ENCODE results near the gene BNIP5.

The BNIP5 gene

GRCh38 chr6:36334832-36335459 is 1.7 kb downstream of the BNIP5 start:
- TF ChIP-seq CTCF (IDR thresholded peaks at IDR 0.05; ENCODE audit: low read depth, low read length, missing control alignments): no peak
- no peak overlapping the region for H3K4me3 ChIP-seq (ENCODE audit: low read depth, low read length)
- DNase-seq (ENCODE audit: low read depth): no peak

- no peak overlapping the region for H3K4me3 ChIP-seq (ENCODE audit: low read depth, low read length)
- DNase-seq (ENCODE audit: low read depth): no peak
- TF ChIP-seq CTCF (IDR thresholded peaks at IDR 0.05; ENCODE audit: low read depth, low read length, missing control alignments): no peak
Measured at GRCh38 chr6:36333931-36334725, 2.6 kb downstream of the BNIP5 start.

GRCh38 chr6:36333171-36333895 is 3.4 kb downstream of the BNIP5 start:
- TF ChIP-seq CTCF (IDR thresholded peaks at IDR 0.05; ENCODE audit: low read depth, low read length, missing control alignments): no peak
- DNase-seq (ENCODE audit: low read depth): no peak
- H3K4me3 ChIP-seq (ENCODE audit: low read depth, low read length): no peak overlapping the region

GRCh38 chr6:36331381-36331780 is 5.3 kb downstream of the BNIP5 start:
- no peak overlapping the region for H3K4me3 ChIP-seq (ENCODE audit: low read depth, low read length)
- TF ChIP-seq CTCF (IDR thresholded peaks at IDR 0.05; ENCODE audit: low read depth, low read length, missing control alignments): no peak
- no peak for DNase-seq (ENCODE audit: low read depth)

GRCh38 chr6:36330366-36330765 is 6.3 kb downstream of the BNIP5 start:
- TF ChIP-seq CTCF (IDR thresholded peaks at IDR 0.05; ENCODE audit: low read depth, low read length, missing control alignments): no peak
- DNase-seq (ENCODE audit: low read depth): no peak

GRCh38 chr6:36329798-36330291 is 6.8 kb downstream of the BNIP5 start:
- DNase-seq (ENCODE audit: low read depth): no peak
- no peak for TF ChIP-seq CTCF (IDR thresholded peaks at IDR 0.05; ENCODE audit: low read depth, low read length, missing control alignments)
- H3K4me3 ChIP-seq (ENCODE audit: low read depth, low read length): no peak overlapping the region

More at GRCh38 chr6:36330366-36330765, 6.3 kb downstream of the BNIP5 start:
- H3K4me3 ChIP-seq (ENCODE audit: low read depth, low read length): no peak overlapping the region
